Measurements from ENCODE around the gene NOP14.

NOP14 gene

DNA sequence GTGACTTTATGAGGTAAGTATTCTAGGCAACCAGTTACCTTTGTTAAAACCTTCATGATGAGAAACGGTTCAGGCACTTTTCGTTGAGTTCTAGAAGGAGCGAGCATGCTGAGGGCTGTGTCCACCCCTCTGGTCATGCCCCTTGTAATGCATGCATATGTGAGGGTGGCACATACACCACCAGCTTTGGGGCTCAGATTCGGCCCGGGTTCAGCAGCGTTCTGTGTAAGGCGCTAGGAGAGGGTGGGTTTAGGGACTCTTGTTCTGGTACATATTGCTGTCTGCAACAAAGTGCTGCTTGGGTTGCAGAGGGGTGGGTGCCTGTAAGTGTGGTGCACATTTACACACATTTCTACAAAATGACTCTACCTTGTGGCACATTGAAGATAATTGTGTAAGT lies 54.5 kb downstream of the NOP14 start:
- DNase-seq: no peak

DNA sequence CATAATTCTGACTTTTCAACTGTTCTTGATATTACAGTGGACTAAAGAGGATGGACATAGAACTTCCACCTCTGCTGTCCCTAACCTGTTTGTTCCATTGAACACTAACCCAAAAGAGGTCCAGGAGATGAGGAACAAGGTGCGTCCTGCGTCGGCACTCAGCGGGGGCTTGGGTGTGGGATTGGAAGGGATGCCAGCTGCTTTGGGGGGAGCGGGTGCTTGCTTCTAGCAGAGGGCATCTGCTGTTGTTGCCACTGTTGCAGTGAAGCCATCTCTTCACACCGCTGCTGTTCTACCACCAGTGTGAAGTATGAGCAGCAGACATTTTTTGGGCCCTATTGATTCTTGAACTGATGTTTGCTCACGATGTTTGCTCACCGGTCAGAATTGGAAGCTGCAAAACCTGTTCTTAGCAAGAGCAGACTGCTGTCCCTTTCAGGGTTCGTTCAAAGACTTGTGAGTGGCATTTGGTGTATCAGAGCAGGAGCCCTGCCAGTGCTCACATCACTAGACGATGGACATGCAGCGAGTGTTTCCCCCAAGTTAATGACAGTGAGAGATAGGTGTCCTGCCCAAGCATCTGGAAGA lies 55.4 kb downstream of the NOP14 start:
- no peak for DNase-seq

DNA sequence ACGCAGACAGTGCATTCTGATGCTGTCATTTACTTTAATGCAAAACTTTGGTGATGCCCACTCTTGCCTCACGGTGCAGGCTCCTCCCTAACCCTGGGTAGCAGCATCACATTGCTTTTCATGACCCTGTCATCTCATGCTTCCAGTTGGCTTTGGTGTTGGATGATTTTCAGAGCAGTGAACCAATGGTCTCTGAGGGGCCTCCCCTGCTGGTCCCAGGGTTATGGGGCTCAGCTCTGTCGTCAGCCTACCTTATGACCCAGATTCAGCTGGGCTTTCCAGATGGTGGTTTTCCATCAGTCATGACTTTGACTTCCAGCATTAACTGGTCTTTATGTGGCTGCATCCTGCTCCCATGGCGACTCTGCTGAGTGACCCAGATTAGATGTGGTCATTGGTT lies 56.0 kb downstream of the NOP14 start:
- no peak for DNase-seq

DNA sequence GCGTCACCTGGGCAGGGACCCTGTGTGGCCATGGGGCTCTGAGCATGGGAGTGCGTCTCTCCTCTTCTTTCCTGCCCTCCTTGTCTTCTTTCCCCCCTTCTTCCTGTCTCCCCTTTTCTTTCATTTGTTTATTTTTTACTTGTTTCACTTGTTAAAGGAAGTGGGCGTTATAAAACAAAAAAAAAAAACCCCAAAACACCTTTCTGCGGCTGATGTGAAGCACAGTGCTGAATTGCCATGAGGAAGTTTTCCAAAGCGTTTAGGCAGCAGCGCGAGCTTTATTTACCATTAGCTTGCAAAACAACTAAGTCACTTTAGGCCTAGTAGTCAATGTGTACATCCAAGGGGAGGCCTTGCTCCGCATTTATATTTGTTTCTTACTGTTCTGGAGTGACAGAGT lies 57.0 kb downstream of the NOP14 start:
- no peak for DNase-seq

DNA sequence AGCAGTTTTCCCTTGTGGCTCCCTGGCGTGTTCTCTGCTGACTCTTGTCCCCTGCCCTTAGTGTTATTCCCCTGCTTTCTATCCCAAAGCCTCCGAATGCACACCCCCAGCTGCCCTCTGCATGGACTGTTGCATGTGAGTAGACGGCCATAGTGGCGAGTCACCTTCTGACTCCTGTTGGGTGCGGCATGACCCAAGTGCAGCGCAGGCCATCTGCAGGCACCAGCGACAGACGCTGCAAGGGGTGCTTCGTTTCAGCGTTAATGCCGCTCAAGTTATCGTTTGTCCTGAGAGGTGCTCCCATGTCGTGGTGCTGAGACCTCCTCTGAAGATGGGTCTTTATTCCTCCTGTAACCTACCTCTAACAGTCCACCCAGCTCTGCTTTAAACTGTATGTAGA lies 57.7 kb downstream of the NOP14 start:
- no peak for DNase-seq

DNA sequence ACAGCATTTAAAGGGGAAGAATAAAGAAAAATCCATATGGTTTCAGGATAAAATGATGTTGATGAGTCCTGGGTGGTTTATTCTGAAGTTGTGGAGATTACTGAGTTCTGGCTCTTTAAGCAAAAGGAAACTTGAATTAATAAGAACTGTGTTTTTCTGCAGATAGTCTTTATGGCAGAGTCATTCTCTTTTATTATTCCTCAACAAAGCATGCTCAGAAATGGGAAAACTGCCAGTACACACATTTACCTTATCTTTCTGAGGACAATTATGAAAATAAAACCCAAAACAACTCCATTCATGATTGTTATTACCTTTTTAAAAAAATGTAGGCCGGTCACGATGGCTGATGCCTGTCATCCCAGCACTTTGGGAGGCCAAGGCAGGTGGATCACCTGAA lies 61.1 kb downstream of the NOP14 start:
- DNase-seq: no peak

DNA sequence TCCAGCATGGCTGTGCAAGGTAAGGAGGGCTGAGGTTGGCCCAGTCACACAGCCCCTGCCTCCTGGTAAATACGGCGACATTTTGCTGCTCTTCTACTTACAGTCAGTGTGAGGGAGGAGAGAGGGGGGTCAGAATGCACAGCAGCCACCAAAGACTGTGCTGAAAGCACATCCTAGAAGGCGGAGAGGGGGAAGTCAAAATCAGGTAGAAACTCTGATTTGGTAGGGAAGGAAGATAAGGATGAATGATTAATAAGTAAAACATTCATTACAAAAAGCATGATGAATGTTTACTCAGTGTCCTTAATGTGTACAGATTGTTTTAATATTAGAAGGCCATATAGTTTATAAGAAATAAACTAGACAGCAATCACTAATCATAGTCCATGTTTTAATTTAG lies 62.0 kb downstream of the NOP14 start:
- DNase-seq: no peak

DNA sequence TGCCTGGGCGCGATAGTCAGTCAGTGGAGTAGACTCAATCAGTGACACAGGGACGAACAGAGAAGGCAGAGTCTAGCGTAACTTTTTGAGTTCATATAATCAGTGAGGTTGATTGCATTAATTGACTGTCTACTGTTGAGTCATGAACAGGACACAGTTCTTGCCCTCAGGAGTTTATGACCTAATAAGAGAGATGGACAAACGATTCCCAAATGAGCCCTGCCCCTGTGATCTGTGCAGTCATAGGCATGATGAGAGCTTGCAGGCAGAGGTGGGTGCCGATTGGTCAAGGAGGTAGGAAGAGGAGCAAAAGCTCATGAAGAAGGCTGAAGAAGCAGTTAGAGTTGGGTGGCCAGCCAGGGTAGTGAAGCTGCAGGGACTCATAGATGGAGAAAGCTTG lies 62.5 kb downstream of the NOP14 start:
- DNase-seq: no peak

DNA sequence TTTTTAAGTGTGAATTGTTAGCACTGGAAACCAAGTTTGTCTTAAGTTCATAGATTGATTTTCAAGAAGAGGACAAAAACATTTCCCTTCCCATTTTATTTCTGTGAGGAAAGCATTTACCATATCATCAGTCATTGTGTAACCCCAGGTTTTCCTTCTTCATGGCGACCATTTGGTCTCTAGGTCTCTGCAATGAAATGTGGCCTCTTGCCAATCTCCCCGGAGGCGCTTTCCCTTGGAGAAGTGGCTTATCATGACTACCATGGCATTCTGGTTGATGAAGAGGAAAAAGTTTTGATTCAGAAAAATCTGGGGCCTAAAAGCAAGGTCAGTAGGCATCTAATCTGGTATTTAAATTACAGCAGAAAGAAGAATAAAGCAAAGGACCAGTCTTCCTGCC lies 65.2 kb downstream of the NOP14 start:
- no peak for DNase-seq

DNA sequence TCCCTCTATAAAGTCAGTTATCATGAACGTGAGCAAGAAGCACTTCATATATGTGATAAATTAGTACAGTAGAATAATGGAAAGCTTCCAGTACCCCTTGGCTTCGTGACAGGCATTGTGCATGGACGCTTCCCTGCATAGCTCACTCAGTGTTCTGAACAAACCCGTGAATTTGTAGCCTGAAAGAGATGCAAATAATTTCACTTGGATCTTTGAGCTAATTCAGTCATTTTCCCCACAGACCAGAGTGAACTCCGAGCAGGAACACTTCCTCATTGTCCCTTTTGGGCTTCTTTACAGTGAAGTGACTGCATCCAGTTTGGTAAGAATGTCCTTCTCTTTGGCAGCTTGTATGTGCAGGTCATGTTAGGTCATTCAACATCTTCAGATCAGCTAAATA lies 69.4 kb downstream of the NOP14 start:
- DNase-seq: no peak

DNA sequence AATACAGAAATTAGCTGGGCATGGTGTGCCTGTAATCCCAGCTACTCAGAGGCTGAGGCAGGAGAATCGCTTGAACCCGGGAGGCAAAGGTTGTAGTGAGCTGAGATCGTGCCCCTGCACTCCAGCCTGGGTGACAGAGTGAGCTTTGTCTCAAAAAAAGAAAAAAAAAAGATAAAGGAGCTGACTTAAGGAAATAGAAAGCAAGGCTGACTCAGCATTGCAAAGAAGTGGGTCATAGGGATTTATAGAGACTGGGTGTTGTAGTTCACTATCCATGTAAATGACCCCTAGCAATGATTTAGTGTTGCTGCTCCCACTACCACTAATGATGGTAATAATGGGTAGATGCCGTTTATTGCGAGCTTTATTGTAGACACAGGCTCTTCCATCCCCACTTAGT lies 71.9 kb downstream of the NOP14 start:
- peak; percentile 18 for DNase-seq

DNA sequence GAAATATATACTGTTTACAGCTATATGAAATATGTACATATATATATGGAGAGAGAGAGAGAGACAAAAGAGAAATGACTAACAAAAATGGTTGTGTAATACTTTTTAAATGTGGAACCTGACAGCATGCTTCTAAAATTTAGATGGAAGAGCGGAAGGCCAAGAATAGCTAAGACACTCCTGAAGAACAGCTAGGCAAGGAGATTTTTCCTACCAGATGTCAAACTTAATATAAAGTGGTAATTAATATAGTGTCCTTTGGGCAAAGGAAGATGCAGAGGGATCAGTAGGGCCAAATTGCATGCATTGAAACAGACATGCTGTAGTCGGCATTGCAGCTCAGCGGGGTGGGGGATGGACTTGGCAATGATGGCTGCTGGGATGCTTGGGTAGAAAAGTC lies 74.3 kb downstream of the NOP14 start:
- no peak for DNase-seq

Measured in kidney glomerular epithelial cell (primary cell).